Measurements from ENCODE around the gene TPSAB1.

The TPSAB1 gene

GRCh38 chr16:1215574-1216295, 24.8 kb upstream of the TPSAB1 start:
- H3K4me1 ChIP-seq, result no peaks in the 10 kb centered on the region
- no peak overlapping the region for H3K4me3 ChIP-seq
- in situ Hi-C loops (cut with MboI; ENCODE audit: low sequenced_read_pairs), result no loop called here
- no peaks in the 10 kb centered on the region for H3K36me3 ChIP-seq (replicated peaks)
- H3K9me3 ChIP-seq, result no peaks in the 10 kb centered on the region
- no peak for DNase-seq (ENCODE audit: low spot score in 2 of 2)
- H3K27me3 ChIP-seq (ENCODE audit: low read depth), result no peaks in the 10 kb centered on the region

- DNase-seq (ENCODE audit: low spot score in 2 of 2), result no peak
- in situ Hi-C loops (cut with MboI; ENCODE audit: low sequenced_read_pairs), result no loop called here
- no peaks in the 10 kb centered on the region for H3K27me3 ChIP-seq (ENCODE audit: low read depth)
- H3K36me3 ChIP-seq (replicated peaks), result no peaks in the 10 kb centered on the region
- no peaks in the 10 kb centered on the region for H3K9me3 ChIP-seq
- no peaks in the 10 kb centered on the region for H3K4me1 ChIP-seq
- H3K4me3 ChIP-seq, result no peak overlapping the region
Observed at GRCh38 chr16:1216296-1216619, 24.2 kb upstream of the TPSAB1 start.

- H3K4me3 ChIP-seq, result no peak overlapping the region
- H3K36me3 ChIP-seq (replicated peaks), result no peaks in the 10 kb centered on the region
- no peaks in the 10 kb centered on the region for H3K4me1 ChIP-seq
- no peaks in the 10 kb centered on the region for H3K27me3 ChIP-seq (ENCODE audit: low read depth)
- DNase-seq (ENCODE audit: low spot score in 2 of 2), result no peak
- no peaks in the 10 kb centered on the region for H3K9me3 ChIP-seq
- in situ Hi-C loops (cut with MboI; ENCODE audit: low sequenced_read_pairs), result no loop called here
Observed at GRCh38 chr16:1216681-1217400, 23.7 kb upstream of the TPSAB1 start.

GRCh38 chr16:1217526-1217925, 23.0 kb upstream of the TPSAB1 start:
- Histone ChIP-seq H3K4me3 (no peak overlapping the region), H3K36me3 (replicated peaks) (no peaks in the 10 kb centered on the region), H3K4me1 (no peaks in the 10 kb centered on the region), H3K27me3 (ENCODE audit: low read depth) (no peaks in the 10 kb centered on the region), H3K9me3 (no peaks in the 10 kb centered on the region)
- in situ Hi-C loops (cut with MboI; ENCODE audit: low sequenced_read_pairs), result no loop called here
- DNase-seq (ENCODE audit: low spot score in 2 of 2), result no peak

GRCh38 chr16:1218061-1218929, 22.2 kb upstream of the TPSAB1 start:
- H3K4me3 ChIP-seq, result no peak overlapping the region
- in situ Hi-C loops (cut with MboI; ENCODE audit: low sequenced_read_pairs), result no loop called here
- no peaks in the 10 kb centered on the region for H3K27me3 ChIP-seq (ENCODE audit: low read depth)
- no peaks in the 10 kb centered on the region for H3K36me3 ChIP-seq (replicated peaks)
- DNase-seq (ENCODE audit: low spot score in 2 of 2), result no peak
- H3K9me3 ChIP-seq, result no peaks in the 10 kb centered on the region
- H3K4me1 ChIP-seq, result no peaks in the 10 kb centered on the region

- in situ Hi-C loops (cut with MboI; ENCODE audit: low sequenced_read_pairs), result no loop called here
- H3K27me3 ChIP-seq (ENCODE audit: low read depth), result no peaks in the 10 kb centered on the region
- no peak for DNase-seq (ENCODE audit: low spot score in 2 of 2)
Observed at GRCh38 chr16:1218930-1219611, 21.4 kb upstream of the TPSAB1 start.

GRCh38 chr16:1220098-1220728, 20.3 kb upstream of the TPSAB1 start:
- DNase-seq (ENCODE audit: low spot score in 2 of 2), result no peak
- Histone ChIP-seq H3K36me3 (replicated peaks) (no peaks in the 10 kb centered on the region), H3K27me3 (ENCODE audit: low read depth) (no peaks in the 10 kb centered on the region), H3K9me3 (no peaks in the 10 kb centered on the region), H3K4me1 (no peaks in the 10 kb centered on the region), H3K4me3 (no peak overlapping the region)
- in situ Hi-C loops (cut with MboI; ENCODE audit: low sequenced_read_pairs), result no loop called here

More at GRCh38 chr16:1218930-1219611, 21.4 kb upstream of the TPSAB1 start:
- Histone ChIP-seq H3K4me3 (no peak overlapping the region), H3K9me3 (no peaks in the 10 kb centered on the region), H3K36me3 (replicated peaks) (no peaks in the 10 kb centered on the region), H3K4me1 (no peaks in the 10 kb centered on the region)

GRCh38 chr16:1220841-1221627, 19.5 kb upstream of the TPSAB1 start:
- Histone ChIP-seq H3K9me3 (no peaks in the 10 kb centered on the region), H3K4me1 (no peaks in the 10 kb centered on the region), H3K27me3 (ENCODE audit: low read depth) (no peaks in the 10 kb centered on the region), H3K4me3 (no peak overlapping the region), H3K36me3 (replicated peaks) (no peaks in the 10 kb centered on the region)
- in situ Hi-C loops (cut with MboI; ENCODE audit: low sequenced_read_pairs), result no loop called here
- no peak for DNase-seq (ENCODE audit: low spot score in 2 of 2)

- in situ Hi-C loops (cut with MboI; ENCODE audit: low sequenced_read_pairs), result no loop called here
- DNase-seq (ENCODE audit: low spot score in 2 of 2), result no peak
Observed at GRCh38 chr16:1221628-1222552, 18.6 kb upstream of the TPSAB1 start.

GRCh38 chr16:1222553-1223354, 17.8 kb upstream of the TPSAB1 start:
- in situ Hi-C loops (cut with MboI; ENCODE audit: low sequenced_read_pairs), result no loop called here
- Histone ChIP-seq H3K4me3 (no peak overlapping the region), H3K4me1 (no peaks in the 10 kb centered on the region), H3K9me3 (no peaks in the 10 kb centered on the region), H3K36me3 (replicated peaks) (no peaks in the 10 kb centered on the region), H3K27me3 (ENCODE audit: low read depth) (no peaks in the 10 kb centered on the region)
- DNase-seq (ENCODE audit: low spot score in 2 of 2), result no peak

More at GRCh38 chr16:1221628-1222552, 18.6 kb upstream of the TPSAB1 start:
- H3K4me1 ChIP-seq, result no peaks in the 10 kb centered on the region
- no peak overlapping the region for H3K4me3 ChIP-seq
- H3K9me3 ChIP-seq, result no peaks in the 10 kb centered on the region
- H3K36me3 ChIP-seq (replicated peaks), result no peaks in the 10 kb centered on the region
- no peaks in the 10 kb centered on the region for H3K27me3 ChIP-seq (ENCODE audit: low read depth)

GRCh38 chr16:1223355-1224214, 16.9 kb upstream of the TPSAB1 start:
- DNase-seq (ENCODE audit: low spot score in 2 of 2), result no peak
- Histone ChIP-seq H3K9me3 (no peaks in the 10 kb centered on the region), H3K27me3 (ENCODE audit: low read depth) (no peaks in the 10 kb centered on the region), H3K4me3 (no peak overlapping the region), H3K4me1 (no peaks in the 10 kb centered on the region), H3K36me3 (replicated peaks) (no peaks in the 10 kb centered on the region)
- in situ Hi-C loops (cut with MboI; ENCODE audit: low sequenced_read_pairs), result no loop called here
